Adrenal gland (tissue), 12 donors: ENCODE measurements around the gene ZSWIM6. TPM values are rescaled to one million over a fixed set of nuclear protein-coding genes. Genes with fewer than 3 reads are reported as not detected.

Experiments
- DNase-seq, 7 donors: peaks; one replicate each; pipeline ENCODE4 v3.0.0-alpha.2; 2019 to 2020
- H3K27ac ChIP-seq, 5 donors: fragments of 200-600 bp; sonication (generic) in 4 of 5; 1 replicate in 3 of 5; 2 replicates in 2 of 5; pipeline versions ENCODE4 v1.5.1 to v1.8.0; 2016 to 2020; ENCODE audit warnings: mild to moderate bottlenecking in 1 of 5
- H3K27me3 ChIP-seq: fragments of 200-600 bp; 2 replicates; pipeline ENCODE4 v1.8.0; 2021
- H3K36me3 ChIP-seq, 2 donors: fragments of 200-600 bp; replicated peaks in 1 of 2; 1 replicate in 1 of 2; 2 replicates in 1 of 2; pipeline versions ENCODE4 v1.5.1 to v1.8.0; 2018 to 2022
- H3K4me1 ChIP-seq, 2 donors: fragments of 200-600 bp; replicated peaks in 1 of 2; 1 replicate in 1 of 2; 2 replicates in 1 of 2; pipeline versions ENCODE4 v1.5.1 to v1.8.0; 2018 to 2021
- H3K4me3 ChIP-seq, 4 donors: fragments of 200-600 bp; sonication (generic) in 3 of 4; one replicate each; pipeline ENCODE4 v1.5.1; 2016 to 2018
- H3K9me3 ChIP-seq, 3 donors: fragments of 200-600 bp; sonication (generic) in 1 of 3; replicated peaks in 1 of 3; 1 replicate in 2 of 3; 2 replicates in 1 of 3; pipeline versions ENCODE4 v1.5.1 to v1.8.0; 2016 to 2021
- CTCF ChIP-seq, 6 experiments: fragments of 450-650 bp in 4 of 6; fragments of 200-600 bp in 2 of 6; sonication (generic) in 1 of 6; IDR thresholded peaks; 1 replicate in 5 of 6; 2 replicates in 1 of 6; pipeline versions ENCODE4 v1.5.1 to v1.8.0; 2016 to 2021; ENCODE audit warnings: antibody characterized with exemption in 6 of 6, mild to moderate bottlenecking in 2 of 6, moderate library complexity in 1 of 6
- POLR2A ChIP-seq, 2 donors: fragments of 450-650 bp; IDR thresholded peaks; one replicate each; pipeline ENCODE4 v1.6.1; 2017; ENCODE audit warnings: antibody characterized with exemption in 2 of 2, mild to moderate bottlenecking in 2 of 2, moderate library complexity in 1 of 2
- WGBS, 4 donors: extraction: QIAGEN DNeasy Blood & Tissue Kit in 2 of 4; methylation state at CpG; one replicate each; pipeline versions ENCODE4 v1.1.5 to v1.1.7; 2013 to 2017; 5-methylcytosine and 5-hydroxymethylcytosine counted together
- intact Hi-C, 2 donors: fragments of 100-400 bp; cut with DNase I; formaldehyde crosslinking; loops; one replicate each; pipeline versions ENCODE4 v1.14.1 to v1.15.0; 2022 to 2023
- polyA plus RNA-seq, 3 donors: library from polyadenylated mRNA; stranded (reverse); fragments of 200-250 nt in 2 of 3; fragments of 350-450 nt in 1 of 3; fragmentation: Illumina TruSeq in 1 of 3; extraction: RNeasy Lipid Tissue Mini Kit (QIAGEN cat#74804) in 1 of 3; gene quantifications; one replicate each; pipeline ENCODE4 v1.2.3, GENCODE V29; 2013 to 2014
- total RNA-seq, 9 donors: library from RNA; depleted of rRNA in 4 of 9; stranded (reverse); fragments of >200 nt in 4 of 9; fragments of 120-200 nt in 1 of 9; fragmentation: NEBNext Ultra II Directional in 1 of 9; extraction: Animal tissue kit (Norgen Biotek cat#: 25700) in 1 of 9; gene quantifications; one replicate each; pipeline versions ENCODE4 v1.1.0 to v1.2.4, GENCODE V29; 2013 to 2023
- donor health status: healthy with polysubstance abuse.
- donor health status: Bipolar disorder and iron deficiency.
- donor health status: DM: yes; HTN: yes; CAD: no.
- donor health status: DM: no; HTN: no; CAD: no.
- donor health status: DM: no; HTN: no; CAD: no.
- donor health status: DM: yes; HTN: yes; CAD: no.

The ZSWIM6 gene
- total and polyA plus RNA-seq, 12 donors = 5.5 to 14.6 (median 8.3) TPM

GRCh38 chr5:61467766-61468482 lies 135.9 kb downstream of the ZSWIM6 start:
- Histone ChIP-seq H3K36me3 (no peaks in the 10 kb centered on the region), H3K27me3 (no peaks in the 10 kb centered on the region), H3K4me1 (peaks cover 4 to 16% of the 10 kb centered on the region in 2 donors), H3K9me3 (no peaks in the 10 kb centered on the region), H3K27ac (no peak overlapping the region), H3K4me3 (no peak overlapping the region)
- intact Hi-C loops = no loop called here
- no peak for TF ChIP-seq CTCF (IDR thresholded peaks at IDR 0.05)
- TF ChIP-seq POLR2A (IDR thresholded peaks at IDR 0.05) = no peak
- no peak for DNase-seq
- WGBS, 4 donors = 36 to 46% (median 44%) methylated on average over 2 of the region's 2 CpGs

GRCh38 chr5:61468483-61468865 lies 136.4 kb downstream of the ZSWIM6 start:
- Histone ChIP-seq H3K9me3 (no peaks in the 10 kb centered on the region), H3K27ac (no peak overlapping the region), H3K36me3 (no peaks in the 10 kb centered on the region), H3K4me1 (peaks cover 4 to 16% of the 10 kb centered on the region in 2 donors), H3K4me3 (no peak overlapping the region), H3K27me3 (no peaks in the 10 kb centered on the region)
- WGBS, 4 donors = 80 to 88% (median 86%) methylated on average over 2 of the region's 2 CpGs
- intact Hi-C loops = no loop called here
- TF ChIP-seq CTCF (IDR thresholded peaks at IDR 0.05) = no peak
- no peak for TF ChIP-seq POLR2A (IDR thresholded peaks at IDR 0.05)
- no peak for DNase-seq

GRCh38 chr5:61471352-61471751 lies 139.3 kb downstream of the ZSWIM6 start:
- Histone ChIP-seq H3K27me3 (no peaks in the 10 kb centered on the region), H3K4me3 (no peak overlapping the region), H3K27ac (no peak overlapping the region), H3K36me3 (no peaks in the 10 kb centered on the region), H3K4me1 (peaks cover 13 to 31% of the 10 kb centered on the region in 2 donors), H3K9me3 (no peaks in the 10 kb centered on the region)
- intact Hi-C loops = loop anchor here in 1 of 2 donors (10.0 kb wide), 1 partner anchor 77 kb away; no protein-coding TSS in a partner anchor
- TF ChIP-seq CTCF (IDR thresholded peaks at IDR 0.05) (no peak), POLR2A (IDR thresholded peaks at IDR 0.05) (no peak)
- 93 to 100% (median 100%) methylated on average over 1 of the region's 1 CpG; no CpG with 5 or more reads in 1 of the 4 donors for WGBS, 4 donors
- no peak for DNase-seq

GRCh38 chr5:61472172-61472958 lies 140.3 kb downstream of the ZSWIM6 start:
- WGBS, 4 donors = 49 to 54% (median 51%) methylated on average over 7 of the region's 7 CpGs
- peak in 6 of 7 donors; percentile 18 to 59 (median 30) for DNase-seq
- Histone ChIP-seq H3K27me3 (no peaks in the 10 kb centered on the region), H3K4me1 (peaks cover 13 to 38% of the 10 kb centered on the region in 2 donors), H3K9me3 (no peaks in the 10 kb centered on the region), H3K4me3 (no peak overlapping the region), H3K36me3 (no peaks in the 10 kb centered on the region), H3K27ac (no peak overlapping the region)
- TF ChIP-seq CTCF (IDR thresholded peaks at IDR 0.05) (no peak), POLR2A (IDR thresholded peaks at IDR 0.05) (no peak)
- intact Hi-C loops = loop anchor here in 1 of 2 donors (10.0 kb wide), 1 partner anchor 78 kb away; no protein-coding TSS in a partner anchor
